ENCODE measurements around the gene CLIC6.

The CLIC6 gene

DNA sequence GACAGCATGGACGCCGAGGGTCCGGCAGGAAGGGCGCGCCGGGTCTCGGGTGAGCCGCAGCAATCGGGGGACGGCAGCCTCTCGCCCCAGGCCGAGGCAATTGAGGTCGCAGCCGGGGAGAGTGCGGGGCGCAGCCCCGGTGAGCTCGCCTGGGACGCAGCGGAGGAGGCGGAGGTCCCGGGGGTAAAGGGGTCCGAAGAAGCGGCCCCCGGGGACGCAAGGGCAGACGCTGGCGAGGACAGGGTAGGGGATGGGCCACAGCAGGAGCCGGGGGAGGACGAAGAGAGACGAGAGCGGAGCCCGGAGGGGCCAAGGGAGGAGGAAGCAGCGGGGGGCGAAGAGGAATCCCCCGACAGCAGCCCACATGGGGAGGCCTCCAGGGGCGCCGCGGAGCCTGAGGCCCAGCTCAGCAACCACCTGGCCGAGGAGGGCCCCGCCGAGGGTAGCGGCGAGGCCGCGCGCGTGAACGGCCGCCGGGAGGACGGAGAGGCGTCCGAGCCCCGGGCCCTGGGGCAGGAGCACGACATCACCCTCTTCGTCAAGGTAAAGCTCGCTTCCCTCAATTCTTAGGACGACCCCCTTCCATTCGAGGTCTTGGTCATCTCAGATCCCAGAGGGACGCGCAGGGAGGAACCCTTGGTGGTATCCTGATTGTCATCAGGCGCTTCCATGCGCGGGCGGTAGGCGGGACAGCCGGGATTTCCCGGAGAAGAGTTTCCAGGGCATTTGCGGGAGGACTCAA, 1.6 kb downstream of the CLIC6 start:
- in situ Hi-C loops (cut with MboI; ENCODE audit: low sequenced_read_pairs, unreplicated experiment): no loop called here
- TF ChIP-seq, protein P1, sequence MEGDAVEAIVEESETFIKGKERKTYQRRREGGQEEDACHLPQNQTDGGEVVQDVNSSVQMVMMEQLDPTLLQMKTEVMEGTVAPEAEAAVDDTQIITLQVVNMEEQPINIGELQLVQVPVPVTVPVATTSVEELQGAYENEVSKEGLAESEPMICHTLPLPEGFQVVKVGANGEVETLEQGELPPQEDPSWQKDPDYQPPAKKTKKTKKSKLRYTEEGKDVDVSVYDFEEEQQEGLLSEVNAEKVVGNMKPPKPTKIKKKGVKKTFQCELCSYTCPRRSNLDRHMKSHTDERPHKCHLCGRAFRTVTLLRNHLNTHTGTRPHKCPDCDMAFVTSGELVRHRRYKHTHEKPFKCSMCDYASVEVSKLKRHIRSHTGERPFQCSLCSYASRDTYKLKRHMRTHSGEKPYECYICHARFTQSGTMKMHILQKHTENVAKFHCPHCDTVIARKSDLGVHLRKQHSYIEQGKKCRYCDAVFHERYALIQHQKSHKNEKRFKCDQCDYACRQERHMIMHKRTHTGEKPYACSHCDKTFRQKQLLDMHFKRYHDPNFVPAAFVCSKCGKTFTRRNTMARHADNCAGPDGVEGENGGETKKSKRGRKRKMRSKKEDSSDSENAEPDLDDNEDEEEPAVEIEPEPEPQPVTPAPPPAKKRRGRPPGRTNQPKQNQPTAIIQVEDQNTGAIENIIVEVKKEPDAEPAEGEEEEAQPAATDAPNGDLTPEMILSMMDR (IDR thresholded peaks at IDR 0.05; ENCODE audit: borderline replicate concordance, control extremely low read depth, extremely low read depth, insufficient read depth, missing control alignments): no peak
- DNase-seq (ENCODE audit: low spot score): peak; percentile 74

DNA sequence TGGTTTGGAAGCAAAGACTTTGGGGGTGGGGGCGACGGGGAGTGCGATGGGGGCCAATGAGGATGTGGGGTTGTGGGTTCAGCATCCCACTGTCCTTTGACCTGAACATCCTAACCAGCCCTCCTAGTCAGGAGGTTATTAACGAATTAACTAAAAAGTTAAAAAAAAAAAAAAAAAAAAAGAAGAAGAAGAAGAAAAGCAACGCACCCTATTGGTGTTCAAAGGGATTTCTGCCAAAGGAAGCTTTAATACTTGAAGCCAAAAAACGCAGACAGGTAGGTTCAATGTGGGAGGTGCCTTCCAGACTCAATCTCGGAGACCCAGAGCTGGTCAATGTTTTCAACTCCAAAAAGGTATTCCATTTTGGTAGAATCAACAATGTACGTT, 2.2 kb downstream of the CLIC6 start:
- TF ChIP-seq, protein P1 (IDR thresholded peaks at IDR 0.05; ENCODE audit: borderline replicate concordance, control extremely low read depth, extremely low read depth, insufficient read depth, missing control alignments): no peak
- peak; percentile 43 for DNase-seq (ENCODE audit: low spot score)
- in situ Hi-C loops (cut with MboI; ENCODE audit: low sequenced_read_pairs, unreplicated experiment): no loop called here

DNA sequence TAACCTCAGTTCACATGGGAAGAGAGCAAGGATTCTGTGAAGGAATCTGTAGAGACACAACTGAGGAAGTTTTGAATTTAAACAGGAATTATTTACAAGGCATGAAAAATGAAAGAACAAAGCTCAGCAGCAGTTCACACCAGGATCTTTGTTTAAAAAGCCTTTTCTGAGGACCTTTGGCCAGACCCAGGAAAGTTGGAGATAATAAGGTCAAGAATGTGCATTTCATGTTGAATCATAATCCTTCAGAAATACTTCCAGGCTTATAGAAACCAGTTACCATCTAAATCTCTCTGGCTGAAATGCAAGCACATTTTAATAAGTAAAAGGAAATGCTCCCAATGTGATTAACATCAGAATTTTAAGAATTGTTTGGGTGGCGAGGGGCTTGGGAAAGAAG, 2.7 kb downstream of the CLIC6 start:
- TF ChIP-seq, protein P1 (IDR thresholded peaks at IDR 0.05; ENCODE audit: borderline replicate concordance, control extremely low read depth, extremely low read depth, insufficient read depth, missing control alignments): no peak
- DNase-seq (ENCODE audit: low spot score): no peak
- in situ Hi-C loops (cut with MboI; ENCODE audit: low sequenced_read_pairs, unreplicated experiment): no loop called here

DNA sequence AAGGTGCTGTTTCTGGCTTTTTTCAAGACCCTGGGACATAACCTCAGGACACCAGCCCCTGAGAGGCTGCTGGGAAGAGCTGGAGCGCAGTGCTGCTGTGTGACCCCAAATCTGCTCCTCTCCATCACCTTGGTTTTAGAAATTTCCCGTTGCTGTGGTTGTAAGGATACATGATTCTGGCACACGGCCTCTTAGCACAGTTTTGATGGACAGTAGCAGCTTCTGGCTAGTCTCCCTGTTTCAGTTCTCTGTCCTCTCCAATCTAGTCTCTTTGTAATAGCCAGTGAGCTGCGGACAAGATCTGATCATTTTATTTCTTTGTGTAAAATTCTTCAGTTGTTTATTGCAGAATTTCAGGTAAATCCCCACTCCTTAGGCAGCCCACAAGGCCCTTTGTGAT, 3.1 kb downstream of the CLIC6 start:
- in situ Hi-C loops (cut with MboI; ENCODE audit: low sequenced_read_pairs, unreplicated experiment): no loop called here
- DNase-seq (ENCODE audit: low spot score): no peak
- TF ChIP-seq, protein P1 (IDR thresholded peaks at IDR 0.05; ENCODE audit: borderline replicate concordance, control extremely low read depth, extremely low read depth, insufficient read depth, missing control alignments): no peak

DNA sequence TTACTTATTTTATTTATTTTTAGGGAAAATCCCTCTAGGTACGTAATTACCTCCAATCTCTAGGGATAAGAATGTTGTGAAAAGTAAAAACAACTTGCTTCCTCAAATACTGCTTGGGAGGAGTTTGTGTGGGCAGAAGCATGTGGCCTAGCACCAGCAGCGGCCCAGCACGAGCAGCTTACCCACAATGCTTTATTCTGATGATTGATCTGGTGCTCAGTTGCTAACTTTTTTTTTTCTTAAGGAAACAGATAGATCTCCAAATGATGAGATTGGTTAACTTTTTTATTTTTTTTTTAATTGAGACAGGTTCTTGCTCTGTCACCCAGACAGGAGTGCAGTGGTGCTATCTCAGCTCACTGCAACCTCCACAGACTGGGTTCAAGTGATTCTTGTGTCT, 4.2 kb downstream of the CLIC6 start:
- in situ Hi-C loops (cut with MboI; ENCODE audit: low sequenced_read_pairs, unreplicated experiment): no loop called here
- no peak for DNase-seq (ENCODE audit: low spot score)
- TF ChIP-seq, protein P1 (IDR thresholded peaks at IDR 0.05; ENCODE audit: borderline replicate concordance, control extremely low read depth, extremely low read depth, insufficient read depth, missing control alignments): no peak

DNA sequence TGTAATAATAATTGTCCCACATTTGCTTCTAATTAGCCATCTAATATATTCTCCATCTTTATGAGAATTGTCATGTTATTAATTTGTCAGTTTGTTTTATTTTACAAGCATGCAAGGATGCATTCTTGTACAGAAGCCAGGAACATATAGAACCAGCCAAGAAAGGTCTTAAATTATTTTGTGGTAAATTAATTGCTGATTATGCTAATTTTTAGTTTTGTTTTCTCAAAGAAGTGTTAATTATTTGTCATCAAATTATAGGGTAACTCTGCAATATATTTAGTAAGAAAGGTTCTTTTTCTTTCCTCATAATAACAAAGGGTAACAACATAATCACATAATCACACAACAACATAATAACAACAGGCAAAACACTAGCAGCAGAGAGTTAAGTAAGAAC, 5.7 kb downstream of the CLIC6 start:
- no peak for DNase-seq (ENCODE audit: low spot score)
- in situ Hi-C loops (cut with MboI; ENCODE audit: low sequenced_read_pairs, unreplicated experiment): no loop called here
- TF ChIP-seq, protein P1 (IDR thresholded peaks at IDR 0.05; ENCODE audit: borderline replicate concordance, control extremely low read depth, extremely low read depth, insufficient read depth, missing control alignments): no peak

Measured in GM13976 (cell line).